ENCODE measurements around the gene RIOK1.
"Not testable (repeated sequence)": the region's sequence is repeated elsewhere in the genome, so short reads cannot be mapped to it uniquely, and the experiment has no call there.

The RIOK1 gene

GRCh38 chr6:7441048-7441775 lies 51.6 kb downstream of the RIOK1 start:
- DNase-seq (ENCODE audit: low read depth): no peak

GRCh38 chr6:7442467-7442866 lies 52.9 kb downstream of the RIOK1 start:
- DNase-seq (ENCODE audit: low read depth): no peak

GRCh38 chr6:7445101-7445500 lies 55.5 kb downstream of the RIOK1 start:
- no peak for DNase-seq (ENCODE audit: low read depth)

- no peak for DNase-seq (ENCODE audit: low read depth)
Measured at GRCh38 chr6:7445885-7446461, 56.4 kb downstream of the RIOK1 start.

- DNase-seq (ENCODE audit: low read depth): no peak
Measured at GRCh38 chr6:7446619-7447325, 57.2 kb downstream of the RIOK1 start.

- no peak for DNase-seq (ENCODE audit: low read depth)
Measured at GRCh38 chr6:7448232-7448631, 58.6 kb downstream of the RIOK1 start.

GRCh38 chr6:7449018-7449417 lies 59.4 kb downstream of the RIOK1 start:
- no peak for DNase-seq (ENCODE audit: low read depth)

DNA sequence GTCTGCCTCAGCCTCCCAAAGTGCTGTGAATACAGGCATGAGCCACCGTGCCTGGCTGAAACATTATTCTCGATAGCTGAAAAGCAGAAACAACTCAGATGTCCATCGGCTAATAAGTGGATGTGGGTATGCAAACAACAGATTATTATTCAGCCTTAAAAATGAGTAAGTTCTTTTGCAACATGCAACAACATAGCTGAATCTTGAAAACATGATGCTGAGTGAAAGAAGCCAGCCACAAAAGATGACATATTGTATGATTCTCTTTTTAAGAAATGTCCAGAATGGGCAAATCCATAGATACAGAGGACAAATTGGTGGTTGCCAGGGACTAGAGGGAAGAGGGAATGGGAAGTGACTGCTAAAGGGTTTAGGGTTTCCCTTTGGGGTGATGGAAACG lies 61.7 kb downstream of the RIOK1 start:
- DNase-seq (ENCODE audit: low read depth): peak; percentile 47

DNA sequence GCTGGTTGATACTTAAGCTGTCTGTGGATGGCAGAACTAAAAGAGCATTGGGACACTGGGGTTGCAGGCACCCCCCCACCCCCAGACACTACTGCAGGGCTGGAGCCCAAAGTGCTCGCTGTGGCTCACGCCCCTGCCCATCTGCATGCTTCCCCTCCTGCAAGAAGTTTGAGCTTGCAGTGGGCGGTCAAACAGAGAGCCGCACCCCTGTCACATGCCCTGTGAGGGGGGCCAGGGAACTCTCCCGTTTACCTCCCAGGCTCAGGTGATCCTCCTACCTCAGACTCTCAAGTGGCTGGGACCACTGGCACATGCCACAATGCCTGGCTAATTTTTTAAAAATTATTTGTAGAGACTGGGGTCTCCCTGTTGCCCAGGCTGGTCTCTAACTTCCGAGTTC lies 63.3 kb downstream of the RIOK1 start:
- DNase-seq (ENCODE audit: low read depth): no peak

GRCh38 chr6:7454696-7455358 lies 65.2 kb downstream of the RIOK1 start:
- DNase-seq (ENCODE audit: low read depth): no peak

GRCh38 chr6:7456302-7456701 lies 66.7 kb downstream of the RIOK1 start:
- DNase-seq (ENCODE audit: low read depth): not testable (repeated sequence)

- peak; percentile 65 for DNase-seq (ENCODE audit: low read depth)
Measured at GRCh38 chr6:7461416-7461815, 71.8 kb downstream of the RIOK1 start.

- DNase-seq (ENCODE audit: low read depth): peak; percentile 88
Measured at GRCh38 chr6:7463785-7464184, 74.2 kb downstream of the RIOK1 start.

- DNase-seq (ENCODE audit: low read depth): peak; percentile 95
Measured at GRCh38 chr6:7467007-7467897, 77.6 kb downstream of the RIOK1 start.
